ENCODE data around the gene LRPAP1. TPM values are rescaled to one million over a fixed set of nuclear protein-coding genes. Genes with fewer than 3 reads are reported as not detected.

Gene LRPAP1
- polyA plus RNA-seq, 2 of the 4 experiments (the other 2 are of a cell fraction): 64.3 to 81.1 TPM

- DNase-seq (ENCODE audit: low read depth in 1 of 2, low spot score in 1 of 2): no peak
- no peaks in the 10 kb centered on the region for H3K9me3 ChIP-seq
- WGBS (ENCODE audit: missing lambda C conversion rate): 54% methylated on average over 9 of the region's 15 CpGs
- no peak overlapping the region for H3K27ac ChIP-seq
- POLR2A ChIA-PET: no interaction called here
- ATAC-seq: no peak
- no peaks in the 10 kb centered on the region for H3K4me1 ChIP-seq
- no peak overlapping the region for H3K4me2 ChIP-seq
- no peak overlapping the region for H3K4me3 ChIP-seq
- CTCF ChIA-PET: interaction anchor here (1.4 kb wide), 1 partner anchor 129 kb away, joined by 5 read pairs; no protein-coding TSS in a partner anchor
- no peak for TF ChIP-seq NFE2L2 (conservative IDR thresholded peaks at IDR 0.05; ENCODE audit: low read length)
- TF ChIP-seq KDM5A (IDR thresholded peaks at IDR 0.05): no peak
- TF ChIP-seq CHD4 (IDR thresholded peaks at IDR 0.05; ENCODE audit: borderline replicate concordance): no peak
- TF ChIP-seq BHLHE40 (IDR thresholded peaks at IDR 0.05; ENCODE audit: low read depth, low read length): no peak
- no peak for TF ChIP-seq CBX8 (IDR thresholded peaks at IDR 0.05)
- no peak for TF ChIP-seq MAX (IDR thresholded peaks at IDR 0.05)
- TF ChIP-seq KDM1A (IDR thresholded peaks at IDR 0.05; ENCODE audit: low read depth): no peak
- no peak for TF ChIP-seq TP53 (CRISPR knock-in tag; IDR thresholded peaks at IDR 0.05)
- no peak for TF ChIP-seq HOXB5 (CRISPR knock-in tag; IDR thresholded peaks at IDR 0.05)
- no peak for TF ChIP-seq CHD2 (IDR thresholded peaks at IDR 0.05; ENCODE audit: low read length, partially characterized antibody)
- no peak for TF ChIP-seq ZC3H11A (IDR thresholded peaks at IDR 0.05)
- TF ChIP-seq, protein P1, sequence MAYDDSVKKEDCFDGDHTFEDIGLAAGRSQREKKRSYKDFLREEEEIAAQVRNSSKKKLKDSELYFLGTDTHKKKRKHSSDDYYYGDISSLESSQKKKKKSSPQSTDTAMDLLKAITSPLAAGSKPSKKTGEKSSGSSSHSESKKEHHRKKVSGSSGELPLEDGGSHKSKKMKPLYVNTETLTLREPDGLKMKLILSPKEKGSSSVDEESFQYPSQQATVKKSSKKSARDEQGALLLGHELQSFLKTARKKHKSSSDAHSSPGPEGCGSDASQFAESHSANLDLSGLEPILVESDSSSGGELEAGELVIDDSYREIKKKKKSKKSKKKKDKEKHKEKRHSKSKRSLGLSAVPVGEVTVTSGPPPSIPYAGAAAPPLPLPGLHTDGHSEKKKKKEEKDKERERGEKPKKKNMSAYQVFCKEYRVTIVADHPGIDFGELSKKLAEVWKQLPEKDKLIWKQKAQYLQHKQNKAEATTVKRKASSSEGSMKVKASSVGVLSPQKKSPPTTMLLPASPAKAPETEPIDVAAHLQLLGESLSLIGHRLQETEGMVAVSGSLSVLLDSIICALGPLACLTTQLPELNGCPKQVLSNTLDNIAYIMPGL (CRISPR knock-in tag; IDR thresholded peaks at IDR 0.05; ENCODE audit: borderline replicate concordance): no peak
- TF ChIP-seq, protein P2, sequence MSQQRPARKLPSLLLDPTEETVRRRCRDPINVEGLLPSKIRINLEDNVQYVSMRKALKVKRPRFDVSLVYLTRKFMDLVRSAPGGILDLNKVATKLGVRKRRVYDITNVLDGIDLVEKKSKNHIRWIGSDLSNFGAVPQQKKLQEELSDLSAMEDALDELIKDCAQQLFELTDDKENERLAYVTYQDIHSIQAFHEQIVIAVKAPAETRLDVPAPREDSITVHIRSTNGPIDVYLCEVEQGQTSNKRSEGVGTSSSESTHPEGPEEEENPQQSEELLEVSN (IDR thresholded peaks at IDR 0.05; ENCODE audit: borderline replicate concordance, low read depth): no peak
- TF ChIP-seq JUN (IDR thresholded peaks at IDR 0.05): no peak
- TF ChIP-seq FOSB (CRISPR knock-in tag; IDR thresholded peaks at IDR 0.05): no peak
- no peak for TF ChIP-seq ZSCAN20 (CRISPR knock-in tag; IDR thresholded peaks at IDR 0.05)
- TF ChIP-seq, protein P3, sequence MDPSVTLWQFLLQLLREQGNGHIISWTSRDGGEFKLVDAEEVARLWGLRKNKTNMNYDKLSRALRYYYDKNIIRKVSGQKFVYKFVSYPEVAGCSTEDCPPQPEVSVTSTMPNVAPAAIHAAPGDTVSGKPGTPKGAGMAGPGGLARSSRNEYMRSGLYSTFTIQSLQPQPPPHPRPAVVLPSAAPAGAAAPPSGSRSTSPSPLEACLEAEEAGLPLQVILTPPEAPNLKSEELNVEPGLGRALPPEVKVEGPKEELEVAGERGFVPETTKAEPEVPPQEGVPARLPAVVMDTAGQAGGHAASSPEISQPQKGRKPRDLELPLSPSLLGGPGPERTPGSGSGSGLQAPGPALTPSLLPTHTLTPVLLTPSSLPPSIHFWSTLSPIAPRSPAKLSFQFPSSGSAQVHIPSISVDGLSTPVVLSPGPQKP (IDR thresholded peaks at IDR 0.05; ENCODE audit: low read depth, low read length): no peak
- TF ChIP-seq HOXB13 (CRISPR knock-in tag; IDR thresholded peaks at IDR 0.05; ENCODE audit: low read depth): no peak
- no peak for FAIRE-seq
These were observed 57.0 kb downstream of the LRPAP1 start for GRCh38 chr4:3475041-3475712.

- ChIA-PET POLR2A (no interaction called here), CTCF (interaction anchor here (1.4 kb wide), 1 partner anchor 128 kb away, joined by 5 read pairs; no protein-coding TSS in a partner anchor)
- H3K27ac ChIP-seq: no peak overlapping the region
- H3K4me3 ChIP-seq: no peak overlapping the region
- 64% methylated on average over 10 of the region's 13 CpGs for WGBS (ENCODE audit: missing lambda C conversion rate)
- H3K4me1 ChIP-seq: no peaks in the 10 kb centered on the region
- ATAC-seq (no peak), FAIRE-seq (no peak), DNase-seq (ENCODE audit: low read depth in 1 of 2, low spot score in 1 of 2) (no peak)
- no peaks in the 10 kb centered on the region for H3K9me3 ChIP-seq
- no peak overlapping the region for H3K4me2 ChIP-seq
- no peak for TF ChIP-seq EHMT2 (IDR thresholded peaks at IDR 0.05; ENCODE audit: low read depth)
- TF ChIP-seq SMC3 (IDR thresholded peaks at IDR 0.05): no peak
- no peak for TF ChIP-seq POLR2AphosphoS2 (conservative IDR thresholded peaks at IDR 0.05; ENCODE audit: low read length)
- no peak for TF ChIP-seq HOXB13 (CRISPR knock-in tag; IDR thresholded peaks at IDR 0.05; ENCODE audit: low read depth)
- no peak for TF ChIP-seq ZFP36 (IDR thresholded peaks at IDR 0.05; ENCODE audit: borderline replicate concordance, partially characterized antibody)
- TF ChIP-seq KDM1A (IDR thresholded peaks at IDR 0.05; ENCODE audit: low read depth): no peak
- no peak for TF ChIP-seq BHLHE40 (IDR thresholded peaks at IDR 0.05; ENCODE audit: low read depth, low read length)
- TF ChIP-seq, protein P4, sequence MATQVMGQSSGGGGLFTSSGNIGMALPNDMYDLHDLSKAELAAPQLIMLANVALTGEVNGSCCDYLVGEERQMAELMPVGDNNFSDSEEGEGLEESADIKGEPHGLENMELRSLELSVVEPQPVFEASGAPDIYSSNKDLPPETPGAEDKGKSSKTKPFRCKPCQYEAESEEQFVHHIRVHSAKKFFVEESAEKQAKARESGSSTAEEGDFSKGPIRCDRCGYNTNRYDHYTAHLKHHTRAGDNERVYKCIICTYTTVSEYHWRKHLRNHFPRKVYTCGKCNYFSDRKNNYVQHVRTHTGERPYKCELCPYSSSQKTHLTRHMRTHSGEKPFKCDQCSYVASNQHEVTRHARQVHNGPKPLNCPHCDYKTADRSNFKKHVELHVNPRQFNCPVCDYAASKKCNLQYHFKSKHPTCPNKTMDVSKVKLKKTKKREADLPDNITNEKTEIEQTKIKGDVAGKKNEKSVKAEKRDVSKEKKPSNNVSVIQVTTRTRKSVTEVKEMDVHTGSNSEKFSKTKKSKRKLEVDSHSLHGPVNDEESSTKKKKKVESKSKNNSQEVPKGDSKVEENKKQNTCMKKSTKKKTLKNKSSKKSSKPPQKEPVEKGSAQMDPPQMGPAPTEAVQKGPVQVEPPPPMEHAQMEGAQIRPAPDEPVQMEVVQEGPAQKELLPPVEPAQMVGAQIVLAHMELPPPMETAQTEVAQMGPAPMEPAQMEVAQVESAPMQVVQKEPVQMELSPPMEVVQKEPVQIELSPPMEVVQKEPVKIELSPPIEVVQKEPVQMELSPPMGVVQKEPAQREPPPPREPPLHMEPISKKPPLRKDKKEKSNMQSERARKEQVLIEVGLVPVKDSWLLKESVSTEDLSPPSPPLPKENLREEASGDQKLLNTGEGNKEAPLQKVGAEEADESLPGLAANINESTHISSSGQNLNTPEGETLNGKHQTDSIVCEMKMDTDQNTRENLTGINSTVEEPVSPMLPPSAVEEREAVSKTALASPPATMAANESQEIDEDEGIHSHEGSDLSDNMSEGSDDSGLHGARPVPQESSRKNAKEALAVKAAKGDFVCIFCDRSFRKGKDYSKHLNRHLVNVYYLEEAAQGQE (IDR thresholded peaks at IDR 0.05): no peak
- TF ChIP-seq HDAC2 (IDR thresholded peaks at IDR 0.05): no peak
- TF ChIP-seq, protein P5, sequence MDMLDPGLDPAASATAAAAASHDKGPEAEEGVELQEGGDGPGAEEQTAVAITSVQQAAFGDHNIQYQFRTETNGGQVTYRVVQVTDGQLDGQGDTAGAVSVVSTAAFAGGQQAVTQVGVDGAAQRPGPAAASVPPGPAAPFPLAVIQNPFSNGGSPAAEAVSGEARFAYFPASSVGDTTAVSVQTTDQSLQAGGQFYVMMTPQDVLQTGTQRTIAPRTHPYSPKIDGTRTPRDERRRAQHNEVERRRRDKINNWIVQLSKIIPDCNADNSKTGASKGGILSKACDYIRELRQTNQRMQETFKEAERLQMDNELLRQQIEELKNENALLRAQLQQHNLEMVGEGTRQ (IDR thresholded peaks at IDR 0.05): no peak
- TF ChIP-seq CHD2 (IDR thresholded peaks at IDR 0.05; ENCODE audit: low read length, partially characterized antibody): no peak
- TF ChIP-seq, protein P2 (IDR thresholded peaks at IDR 0.05; ENCODE audit: borderline replicate concordance, low read depth): no peak
- TF ChIP-seq ESRRA (IDR thresholded peaks at IDR 0.05; ENCODE audit: borderline replicate concordance, low read length): no peak
These were observed 58.0 kb downstream of the LRPAP1 start for GRCh38 chr4:3473996-3474765.
